HepG2 (cell line): Measurements from ENCODE around the gene PEX19. TPM values are rescaled to one million over a fixed set of nuclear protein-coding genes. Genes with fewer than 3 reads are reported as not detected.

Experiments used
- ATAC-seq: fragments of 200-7000 bp; cut with Tn5 transposase; 3 replicates; pipeline ENCODE4 v1.9.1; 2020; ENCODE audit warnings: mild to moderate bottlenecking, moderate library complexity
- BruUV-seq: library from RNA; stranded (reverse); fragments of 400-500 nt; replicated peaks from 2 replicates; lab custom pipeline; 2021; lab: Mats Ljungman, UMichigan
- CTCF ChIA-PET: fragments of 300-600 bp; formaldehyde crosslinking; extraction: SDS; loops from one replicate; lab custom pipeline; 2021; ENCODE audit warnings: low total read pairs, inconsistent platforms, low intra/inter-chr PET ratio; lab: Yijun Ruan, JAX
- POLR2A ChIA-PET: fragments of 350-600 bp; sonication (Branson Sonifier 250); formaldehyde crosslinking; loops from one replicate; lab custom pipeline; 2020; ENCODE audit warnings: antibody characterized with exemption, inconsistent platforms; lab: Yijun Ruan, JAX
- DNase-seq: peaks from one replicate; pipeline ENCODE4 v3.0.0-alpha.2; 2015; ENCODE audit warnings: low spot score
- FAIRE-seq: peaks from 3 replicates; lab custom pipeline; 2011; peaks lifted over from hg19 to GRCh38; lab: Jason Lieb, UNC
- H2AFZ ChIP-seq: one replicate; pipeline ENCODE4 v1.6.1; 2011; ENCODE audit warnings: low read length, inconsistent platforms
- H3K27ac ChIP-seq: fragments of 300-600 bp; 3 replicates; pipeline ENCODE4 v1.8.0; 2011; ENCODE audit warnings: mixed run types, mild to moderate bottlenecking, mixed read lengths, low read length, inconsistent platforms; ENCODE audit not compliant: insufficient read depth; ENCODE audit errors: extremely low read length
- H3K27me3 ChIP-seq, 2 experiments: fragments of 200-600 bp in 1 of 2; 2 replicates in 1 of 2; 3 replicates in 1 of 2; pipeline versions ENCODE4 v1.6.0 to v1.8.0; 2011; ENCODE audit warnings: low read length in 2 of 2, mild to moderate bottlenecking in 2 of 2, moderate library complexity in 2 of 2, inconsistent platforms in 1 of 2; ENCODE audit not compliant: insufficient read depth in 2 of 2, control insufficient read depth in 1 of 2
- H3K36me3 ChIP-seq, 2 experiments: fragments of 200-600 bp in 1 of 2; replicated peaks in 1 of 2; 2 replicates in 1 of 2; 3 replicates in 1 of 2; pipeline versions ENCODE4 v1.5.1 to v1.8.0; 2011; ENCODE audit warnings: low read length in 2 of 2, inconsistent platforms in 1 of 2; ENCODE audit not compliant: insufficient read depth in 2 of 2, control insufficient read depth in 1 of 2
- H3K4me1 ChIP-seq: 2 replicates; pipeline ENCODE4 v1.5.1; 2012; ENCODE audit warnings: low read length, inconsistent platforms; ENCODE audit not compliant: insufficient read depth
- H3K4me2 ChIP-seq: 2 replicates; pipeline ENCODE4 v1.6.0; 2011; ENCODE audit warnings: low read depth, low read length, inconsistent platforms
- H3K4me3 ChIP-seq, 3 experiments: fragments of 200-600 bp in 1 of 3; sonication (generic), shearing (Covaris generic) in 1 of 3; replicated peaks in 1 of 3; 2 replicates each; pipeline ENCODE4 v1.5.1; 2011 to 2016; ENCODE audit warnings: low read length in 3 of 3, inconsistent platforms in 2 of 3, low read depth in 2 of 3, mild to moderate bottlenecking in 2 of 3, control low read depth in 1 of 3, mixed read lengths in 1 of 3; ENCODE audit not compliant: insufficient read depth in 1 of 3
- H3K79me2 ChIP-seq: one replicate; pipeline ENCODE4 v1.6.1; 2011; ENCODE audit warnings: low read length, inconsistent platforms; ENCODE audit not compliant: insufficient read depth
- H3K9ac ChIP-seq: 2 replicates; pipeline ENCODE4 v1.6.0; 2011; ENCODE audit warnings: mild to moderate bottlenecking, low read depth, low read length, inconsistent platforms; ENCODE audit not compliant: insufficient read depth
- H3K9me3 ChIP-seq: 2 replicates; pipeline ENCODE4 v1.5.1; 2012; ENCODE audit warnings: mild to moderate bottlenecking, low read length
- H4K20me1 ChIP-seq: 2 replicates; pipeline ENCODE4 v1.6.0; 2011; ENCODE audit warnings: inconsistent platforms, mild to moderate bottlenecking, low read length, moderate library complexity; ENCODE audit not compliant: insufficient read depth
- CBFB ChIP-seq: sonication (generic); formaldehyde crosslinking; IDR thresholded peaks from 2 replicates; pipeline ENCODE4 v1.4.0; 2020; ENCODE audit warnings: missing genetic modification reagents
- NRL ChIP-seq: sonication (generic); formaldehyde crosslinking; IDR thresholded peaks from 2 replicates; pipeline ENCODE4 v1.5.0; 2020; ENCODE audit warnings: missing genetic modification reagents, mild to moderate bottlenecking, moderate library complexity, borderline replicate concordance
- PHB2 ChIP-seq: fragments of 450-650 bp; IDR thresholded peaks from 2 replicates; pipeline ENCODE4 v1.6.1; 2018; ENCODE audit not compliant: partially characterized antibody
- SKI ChIP-seq: fragments of 450-650 bp; IDR thresholded peaks from one replicate; pipeline ENCODE4 v1.6.1; 2018; ENCODE audit warnings: mild to moderate bottlenecking; ENCODE audit not compliant: partially characterized antibody
- ZNF17 ChIP-seq: sonication (generic); formaldehyde crosslinking; IDR thresholded peaks from 2 replicates; pipeline ENCODE4 v1.5.0; 2020; ENCODE audit warnings: mild to moderate bottlenecking, missing genetic modification reagents
- ZNF460 ChIP-seq: sonication (generic); formaldehyde crosslinking; IDR thresholded peaks from 2 replicates; pipeline ENCODE4 v1.5.1; 2020; ENCODE audit warnings: missing genetic modification reagents, mild to moderate bottlenecking, borderline replicate concordance
- WGBS: methylation state at CpG from one replicate; pipeline ENCODE4 v1.1.6; 2017; ENCODE audit warnings: low lambda C conversion rate; 5-methylcytosine and 5-hydroxymethylcytosine counted together
- in situ Hi-C: cut with HindIII; loops from 2 replicates; pipeline ENCODE4 v1.10.0; 2017; ENCODE audit warnings: low pct_unique_long_range_greater_than_20kb; ENCODE audit not compliant: extremely low pct_ligation_motif_present
- intact Hi-C: fragments of 100-400 bp; cut with micrococcal nuclease; formaldehyde crosslinking; loops from one replicate; pipeline ENCODE4 v1.10.0; 2022; ENCODE audit not compliant: unreplicated experiment
- polyA plus RNA-seq, 8 experiments: library from polyadenylated mRNA; depleted of rRNA in 3 of 8; stranded (reverse) in 7 of 8; unstranded in 1 of 8; fragments of >200 nt; fragmentation: Illumina TruSeq in 4 of 8; extraction: Trizol in 4 of 8; gene quantifications; 2 replicates each; pipeline versions ENCODE4 v1.2.1 to v1.2.3, GENCODE V29; 2011 to 2016; ENCODE audit warnings: low read depth in 4 of 8, missing spikeins in 1 of 8, mixed read lengths in 1 of 8; ENCODE audit not compliant: insufficient read depth in 1 of 8
- total RNA-seq, 5 experiments: library from RNA; depleted of rRNA; stranded (reverse); fragments of >200 nt; fragmentation: Illumina TruSeq; extraction: Trizol; gene quantifications; 2 replicates each; pipeline ENCODE4 v1.2.3, GENCODE V29; 2016; ENCODE audit warnings: low read depth in 1 of 5
- TF ChIP-seq, protein P1 (sequence below): sonication (generic); formaldehyde crosslinking; IDR thresholded peaks from 2 replicates; pipeline ENCODE4 v1.8.1; 2023; ENCODE audit warnings: mild to moderate bottlenecking, inconsistent platforms, moderate library complexity, missing genetic modification reagents, borderline replicate concordance
- TF ChIP-seq, protein P2 (sequence below): sonication (generic); formaldehyde crosslinking; IDR thresholded peaks from 2 replicates; pipeline ENCODE4 v1.4.0; 2020; ENCODE audit warnings: mild to moderate bottlenecking, missing genetic modification reagents

PEX19 gene
- total and polyA plus RNA-seq, 2 of the 13 experiments (the other 11 are each of a cell fraction or from before 2014, with no cell fraction given), result 47.0 to 51.8 TPM

GRCh38 chr1:160267284-160267991, 17.5 kb downstream of the PEX19 start:
- Histone ChIP-seq H3K79me2 (no peaks in the 10 kb centered on the region), H4K20me1 (no peaks in the 10 kb centered on the region), H2AFZ (no peak overlapping the region), H3K9ac (no peak overlapping the region), H3K4me2 (peak overlapping the region; percentile 23; the same call in 1 of the 2 replicates)
- POLR2A ChIA-PET, result no interaction called here
- ATAC-seq (no peak), FAIRE-seq (no peak), DNase-seq (no peak)
- WGBS, result 21% methylated on average over 9 of the region's 10 CpGs
- in situ Hi-C loops, result no loop called here
- TF ChIP-seq, protein P1, sequence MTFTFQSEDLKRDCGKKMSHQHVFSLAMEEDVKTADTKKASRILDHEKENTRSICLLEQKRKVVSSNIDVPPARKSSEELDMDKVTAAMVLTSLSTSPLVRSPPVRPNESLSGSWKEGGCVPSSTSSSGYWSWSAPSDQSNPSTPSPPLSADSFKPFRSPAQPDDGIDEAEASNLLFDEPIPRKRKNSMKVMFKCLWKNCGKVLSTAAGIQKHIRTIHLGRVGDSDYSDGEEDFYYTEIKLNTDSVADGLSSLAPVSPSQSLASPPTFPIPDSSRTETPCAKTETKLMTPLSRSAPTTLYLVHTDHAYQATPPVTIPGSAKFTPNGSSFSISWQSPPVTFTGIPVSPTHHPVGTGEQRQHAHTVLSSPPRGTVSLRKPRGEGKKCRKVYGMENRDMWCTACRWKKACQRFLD (CRISPR knock-in tag), result no peak
- TF ChIP-seq PHB2 (no peak), SKI (no peak), ZNF17 (CRISPR knock-in tag) (no peak), ZNF460 (CRISPR knock-in tag) (0 out of 2 replicates have a peak, but pooled peaks have one; percentile 23), NRL (no peak), CBFB (CRISPR knock-in tag) (no peak)
- TF ChIP-seq, protein P2, sequence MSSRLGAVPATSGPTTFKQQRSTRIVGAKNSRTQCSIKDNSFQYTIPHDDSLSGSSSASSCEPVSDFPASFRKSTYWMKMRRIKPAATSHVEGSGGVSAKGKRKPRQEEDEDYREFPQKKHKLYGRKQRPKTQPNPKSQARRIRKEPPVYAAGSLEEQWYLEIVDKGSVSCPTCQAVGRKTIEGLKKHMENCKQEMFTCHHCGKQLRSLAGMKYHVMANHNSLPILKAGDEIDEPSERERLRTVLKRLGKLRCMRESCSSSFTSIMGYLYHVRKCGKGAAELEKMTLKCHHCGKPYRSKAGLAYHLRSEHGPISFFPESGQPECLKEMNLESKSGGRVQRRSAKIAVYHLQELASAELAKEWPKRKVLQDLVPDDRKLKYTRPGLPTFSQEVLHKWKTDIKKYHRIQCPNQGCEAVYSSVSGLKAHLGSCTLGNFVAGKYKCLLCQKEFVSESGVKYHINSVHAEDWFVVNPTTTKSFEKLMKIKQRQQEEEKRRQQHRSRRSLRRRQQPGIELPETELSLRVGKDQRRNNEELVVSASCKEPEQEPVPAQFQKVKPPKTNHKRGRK (CRISPR knock-in tag), result peak; percentile 84
- TF ChIP-seq, all 625 proteins: peak for 2
- Histone ChIP-seq H3K9me3 (no peaks in the 10 kb centered on the region), H3K27ac (no peak overlapping the region), H3K27me3 (no peaks in the 10 kb centered on the region), H3K4me3 (no peak overlapping the region; a peak in 1 of 6 replicates), H3K36me3 (no peaks in the 10 kb centered on the region), H3K4me1 (peaks cover 16% of the 10 kb centered on the region)
- BruUV-seq, result no TSS peak
- intact Hi-C loops, result no loop called here
- CTCF ChIA-PET, result no interaction called here
